AG04450 (cell line): Measurements from ENCODE around the gene CCDC127. TPM values are rescaled to one million over a fixed set of nuclear protein-coding genes. Genes with fewer than 3 reads are reported as not detected.
"Not testable (repeated sequence)": the region's sequence is repeated elsewhere in the genome, so short reads cannot be mapped to it uniquely, and the experiment has no call there.

Experiments
- CTCF ChIA-PET: fragments of 300-600, 350-600 bp; formaldehyde crosslinking; extraction: SDS; loops from one replicate; lab custom pipeline; 2022; ENCODE audit warnings: antibody characterized with exemption, inconsistent platforms; lab: Charles Lee
- POLR2A ChIA-PET: fragments of 350-600 bp; formaldehyde crosslinking; extraction: SDS; loops from one replicate; lab custom pipeline; 2021; ENCODE audit warnings: antibody characterized with exemption, inconsistent platforms; lab: Yijun Ruan, JAX
- DNase-seq: peaks from one replicate; pipeline ENCODE4 v3.0.0-alpha.2; 2011; ENCODE audit warnings: low read depth, low spot score
- H3K27ac ChIP-seq: one replicate; pipeline ENCODE4 v1.5.1; 2012; ENCODE audit warnings: low read depth, low read length, control low read depth
- H3K27me3 ChIP-seq: one replicate; pipeline ENCODE4 v1.6.0; 2012; ENCODE audit warnings: low read length; ENCODE audit not compliant: control insufficient read depth, insufficient read depth
- H3K4me3 ChIP-seq: 2 replicates; pipeline ENCODE4 v1.5.1; 2011; ENCODE audit warnings: mild to moderate bottlenecking, low read depth, low read length, control low read depth
- H3K9me3 ChIP-seq: 2 replicates; pipeline ENCODE4 v1.5.1; 2012; ENCODE audit warnings: low read length; ENCODE audit not compliant: control insufficient read depth, insufficient read depth
- polyA plus RNA-seq: library from polyadenylated mRNA; depleted of rRNA; stranded (reverse); fragments of >200 nt; gene quantifications from 2 replicates; pipeline ENCODE4 v1.2.3, GENCODE V29; 2011
- TF ChIP-seq, protein P1 (sequence below): IDR thresholded peaks from 2 replicates; pipeline ENCODE4 v1.5.1; 2011; ENCODE audit warnings: low read depth, low read length, control low read depth, inconsistent platforms

The CCDC127 gene
- polyA plus RNA-seq, 1 experiment, result 6.6 TPM

DNA sequence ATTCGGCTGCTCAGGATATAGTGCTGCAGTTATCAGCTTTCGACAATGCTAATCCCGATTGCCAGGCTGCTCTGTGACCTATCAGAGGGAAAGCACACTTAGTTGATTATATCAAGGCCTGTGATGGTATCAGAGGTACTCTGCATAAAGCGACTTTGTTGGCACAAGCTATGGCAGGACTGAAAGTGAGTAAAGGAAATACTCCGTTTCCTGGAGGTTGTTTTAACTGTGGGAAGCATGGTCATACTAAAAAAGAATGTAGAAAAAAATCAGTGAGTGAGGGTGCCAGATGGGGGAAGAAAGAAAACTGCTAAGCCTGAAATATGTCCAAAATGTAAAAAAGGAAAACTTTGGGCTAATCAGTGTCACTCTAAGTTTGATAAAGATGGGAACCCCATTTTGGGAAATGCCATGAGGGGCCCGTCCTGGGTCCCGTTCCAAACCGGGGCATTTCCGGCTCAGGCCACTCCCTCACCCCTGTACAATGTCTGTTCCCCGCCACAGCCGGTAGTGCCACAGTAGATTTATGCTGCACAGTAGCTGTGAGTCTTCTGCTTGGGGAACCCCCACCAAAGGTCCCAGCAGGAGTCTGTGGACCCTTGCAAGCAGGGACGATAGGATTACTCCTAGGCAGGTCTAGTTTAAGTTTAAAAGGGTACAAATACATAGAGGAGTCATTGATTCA, 25.9 kb upstream of the CCDC127 start:
- DNase-seq, H3K27ac ChIP-seq, H3K9me3 ChIP-seq, H3K4me3 ChIP-seq, POLR2A ChIA-PET, CTCF ChIA-PET, H3K27me3 ChIP-seq: not testable (repeated sequence)

DNA sequence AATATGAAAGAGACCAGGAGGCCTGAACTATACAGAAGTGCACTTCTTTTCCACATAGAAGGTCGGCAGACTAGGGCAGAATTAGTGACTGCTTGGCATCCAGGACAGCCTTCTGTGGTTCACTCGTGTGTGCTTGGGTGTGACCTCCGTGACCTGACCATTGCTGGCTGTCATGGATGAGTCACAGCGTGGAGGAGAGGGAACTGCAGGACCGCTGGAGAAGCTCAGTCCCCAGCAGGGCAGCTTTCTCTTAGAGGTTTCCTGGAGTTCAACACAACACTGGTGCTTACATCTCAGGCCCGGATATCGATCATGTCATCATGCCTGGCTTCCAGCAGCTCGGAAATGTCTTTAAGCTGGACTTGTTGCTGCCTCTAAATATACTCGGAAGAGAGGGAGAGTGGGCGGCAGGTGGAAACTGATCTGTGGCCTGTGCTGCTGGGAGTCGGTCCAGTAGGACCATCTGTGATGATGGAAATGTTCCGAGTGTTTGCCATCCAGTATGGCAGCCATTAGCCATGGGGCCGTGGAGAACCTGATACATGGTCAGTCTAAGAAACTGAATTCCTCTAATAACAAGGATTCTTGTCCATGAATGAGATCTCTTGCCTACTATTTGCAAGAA, 23.2 kb upstream of the CCDC127 start:
- DNase-seq, H3K27me3 ChIP-seq, H3K27ac ChIP-seq, CTCF ChIA-PET, POLR2A ChIA-PET, H3K9me3 ChIP-seq, H3K4me3 ChIP-seq: not testable (repeated sequence)

DNA sequence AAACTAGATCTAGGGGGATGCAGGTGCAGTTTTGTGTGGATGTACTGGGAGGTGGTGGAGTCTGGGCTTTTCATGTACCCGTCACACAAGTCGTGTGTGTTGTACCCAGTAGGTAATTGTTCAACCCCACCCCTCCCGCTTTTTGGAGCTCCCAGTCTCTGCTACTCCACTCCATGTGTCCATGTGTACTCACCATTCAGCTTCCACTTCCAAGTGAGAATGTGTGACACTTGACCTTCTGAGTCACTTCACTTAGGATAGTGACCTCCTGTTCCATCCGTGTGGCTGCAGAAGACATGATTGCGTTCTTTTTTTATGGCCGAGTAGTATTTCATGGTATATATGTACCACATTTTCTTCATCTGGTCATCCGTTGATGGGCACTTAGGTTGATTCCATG, 22.6 kb upstream of the CCDC127 start:
- CTCF ChIA-PET, DNase-seq, H3K4me3 ChIP-seq, H3K27ac ChIP-seq, H3K27me3 ChIP-seq, H3K9me3 ChIP-seq, POLR2A ChIA-PET: not testable (repeated sequence)

DNA sequence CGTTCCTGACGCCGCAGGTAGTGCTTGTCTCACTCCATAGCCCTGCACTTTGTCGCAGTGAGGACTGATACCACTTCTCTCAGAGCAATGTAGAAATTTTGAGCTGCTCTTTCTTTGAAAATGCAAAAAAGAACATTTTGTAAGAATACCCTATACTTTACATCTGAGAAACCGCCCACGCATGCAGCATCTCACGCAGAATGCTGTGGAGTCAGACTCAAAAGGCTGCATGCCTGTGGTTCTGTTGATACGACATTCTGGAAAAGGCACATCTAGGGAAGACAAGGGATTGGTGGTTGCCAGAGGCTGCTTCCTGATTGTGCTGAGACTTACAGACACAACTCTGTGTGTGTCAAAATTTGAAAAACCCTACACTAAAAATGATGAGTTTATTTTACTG, 20.0 kb upstream of the CCDC127 start:
- H3K9me3 ChIP-seq, H3K4me3 ChIP-seq, POLR2A ChIA-PET, DNase-seq, CTCF ChIA-PET, H3K27ac ChIP-seq, H3K27me3 ChIP-seq: not testable (repeated sequence)

DNA sequence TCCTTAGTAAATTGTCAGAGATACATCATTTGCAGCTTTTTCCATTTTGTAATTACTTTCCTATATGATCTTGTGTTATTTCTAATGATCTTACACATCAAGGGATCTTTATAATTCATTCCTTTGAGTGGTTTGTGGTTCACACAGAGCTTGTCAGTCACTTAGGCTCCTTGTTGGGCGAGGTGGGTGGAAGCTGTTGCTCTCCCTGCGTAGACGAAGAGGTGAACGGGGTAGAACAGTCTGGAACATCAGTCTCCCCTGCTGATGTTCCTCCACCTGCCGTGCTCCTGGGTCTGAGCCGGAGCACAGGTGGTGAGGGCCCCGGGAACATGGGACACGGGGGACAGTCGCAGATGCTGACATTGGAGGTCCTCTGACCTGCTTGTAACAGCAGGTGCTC, 17.6 kb upstream of the CCDC127 start:
- DNase-seq, H3K9me3 ChIP-seq, H3K27me3 ChIP-seq, H3K4me3 ChIP-seq, H3K27ac ChIP-seq, CTCF ChIA-PET, POLR2A ChIA-PET: not testable (repeated sequence)

DNA sequence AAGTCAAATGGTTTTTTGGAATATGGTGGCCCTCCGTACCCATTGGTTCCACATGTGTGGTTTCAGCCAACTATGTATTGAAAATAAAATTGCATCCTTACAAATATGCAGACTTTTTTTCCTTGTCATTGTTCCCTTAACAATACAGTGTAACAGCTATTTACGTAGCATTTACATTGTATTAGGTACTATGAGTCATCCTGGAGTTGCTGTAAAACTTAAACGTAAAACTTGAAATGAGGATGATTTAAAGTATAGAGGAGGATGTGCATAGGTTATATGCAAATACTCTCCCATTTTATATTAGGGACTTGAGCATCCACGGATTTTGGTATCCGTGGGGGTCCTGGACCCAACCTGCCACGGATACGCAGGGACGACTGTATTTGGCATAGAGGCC, 16.5 kb upstream of the CCDC127 start:
- Histone ChIP-seq H3K27me3 (no peaks in the 10 kb centered on the region), H3K4me3 (no peak overlapping the region), H3K9me3 (no peaks in the 10 kb centered on the region), H3K27ac (no peak overlapping the region)
- no peak for DNase-seq
- TF ChIP-seq, protein P1, sequence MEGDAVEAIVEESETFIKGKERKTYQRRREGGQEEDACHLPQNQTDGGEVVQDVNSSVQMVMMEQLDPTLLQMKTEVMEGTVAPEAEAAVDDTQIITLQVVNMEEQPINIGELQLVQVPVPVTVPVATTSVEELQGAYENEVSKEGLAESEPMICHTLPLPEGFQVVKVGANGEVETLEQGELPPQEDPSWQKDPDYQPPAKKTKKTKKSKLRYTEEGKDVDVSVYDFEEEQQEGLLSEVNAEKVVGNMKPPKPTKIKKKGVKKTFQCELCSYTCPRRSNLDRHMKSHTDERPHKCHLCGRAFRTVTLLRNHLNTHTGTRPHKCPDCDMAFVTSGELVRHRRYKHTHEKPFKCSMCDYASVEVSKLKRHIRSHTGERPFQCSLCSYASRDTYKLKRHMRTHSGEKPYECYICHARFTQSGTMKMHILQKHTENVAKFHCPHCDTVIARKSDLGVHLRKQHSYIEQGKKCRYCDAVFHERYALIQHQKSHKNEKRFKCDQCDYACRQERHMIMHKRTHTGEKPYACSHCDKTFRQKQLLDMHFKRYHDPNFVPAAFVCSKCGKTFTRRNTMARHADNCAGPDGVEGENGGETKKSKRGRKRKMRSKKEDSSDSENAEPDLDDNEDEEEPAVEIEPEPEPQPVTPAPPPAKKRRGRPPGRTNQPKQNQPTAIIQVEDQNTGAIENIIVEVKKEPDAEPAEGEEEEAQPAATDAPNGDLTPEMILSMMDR, result no peak
- POLR2A ChIA-PET, result no interaction called here
- CTCF ChIA-PET, result no interaction called here

DNA sequence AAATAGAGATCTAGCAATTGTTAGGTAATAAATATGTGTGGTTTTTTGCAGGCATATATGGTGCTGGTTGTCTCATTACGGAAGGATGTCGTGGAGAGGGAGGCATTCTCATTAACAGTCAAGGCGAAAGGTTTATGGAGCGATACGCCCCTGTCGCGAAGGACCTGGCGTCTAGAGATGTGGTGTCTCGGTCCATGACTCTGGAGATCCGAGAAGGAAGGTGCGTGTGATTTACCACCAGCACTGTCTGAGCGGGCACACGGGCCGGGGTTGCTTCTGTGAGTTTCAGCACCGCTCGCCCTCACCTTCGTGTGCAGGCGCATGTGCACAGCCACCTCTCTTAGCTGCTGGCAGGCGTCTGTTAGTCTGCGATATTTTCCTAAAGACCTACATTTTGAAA, 15.5 kb upstream of the CCDC127 start:
- H3K9me3 ChIP-seq, H3K27me3 ChIP-seq, H3K4me3 ChIP-seq, DNase-seq, POLR2A ChIA-PET, H3K27ac ChIP-seq, CTCF ChIA-PET: not testable (repeated sequence)

DNA sequence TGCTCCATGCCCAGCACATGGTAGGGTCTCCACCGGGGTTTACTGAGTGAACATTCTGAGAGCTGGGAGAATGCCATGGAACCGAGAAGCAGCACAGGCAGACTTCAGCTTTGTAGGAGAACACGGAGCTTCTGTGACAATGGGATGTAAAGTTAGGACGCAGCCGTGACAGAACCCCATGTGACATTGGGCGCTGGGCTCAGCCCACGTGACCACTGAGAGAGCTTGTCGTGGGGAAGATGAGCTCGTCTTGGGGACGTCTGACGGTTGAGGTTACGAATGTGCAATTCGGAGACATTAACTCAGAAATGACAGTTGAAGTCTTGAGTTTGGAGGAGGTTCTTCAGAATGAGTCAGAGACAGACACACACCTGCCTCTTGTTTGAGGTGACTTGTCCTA, 13.7 kb upstream of the CCDC127 start:
- TF ChIP-seq, protein P1, result no peak
- ChIA-PET CTCF (no interaction called here), POLR2A (no interaction called here)
- Histone ChIP-seq H3K27ac (no peak overlapping the region), H3K9me3 (no peaks in the 10 kb centered on the region), H3K27me3 (no peaks in the 10 kb centered on the region), H3K4me3 (no peak overlapping the region)
- no peak for DNase-seq
